Activated CD8-positive, alpha-beta memory T cell treated with anti-CD3 and anti-CD28 coated beads, Interleukin-2, amount 50 U/mL, for 24 hours (primary cell): ENCODE results near the gene TSNAX.

Experiments used
- DNase-seq: peaks from one replicate; pipeline ENCODE4 v3.0.0-alpha.2; 2020; ENCODE audit errors: extremely low read depth

TSNAX gene

DNA sequence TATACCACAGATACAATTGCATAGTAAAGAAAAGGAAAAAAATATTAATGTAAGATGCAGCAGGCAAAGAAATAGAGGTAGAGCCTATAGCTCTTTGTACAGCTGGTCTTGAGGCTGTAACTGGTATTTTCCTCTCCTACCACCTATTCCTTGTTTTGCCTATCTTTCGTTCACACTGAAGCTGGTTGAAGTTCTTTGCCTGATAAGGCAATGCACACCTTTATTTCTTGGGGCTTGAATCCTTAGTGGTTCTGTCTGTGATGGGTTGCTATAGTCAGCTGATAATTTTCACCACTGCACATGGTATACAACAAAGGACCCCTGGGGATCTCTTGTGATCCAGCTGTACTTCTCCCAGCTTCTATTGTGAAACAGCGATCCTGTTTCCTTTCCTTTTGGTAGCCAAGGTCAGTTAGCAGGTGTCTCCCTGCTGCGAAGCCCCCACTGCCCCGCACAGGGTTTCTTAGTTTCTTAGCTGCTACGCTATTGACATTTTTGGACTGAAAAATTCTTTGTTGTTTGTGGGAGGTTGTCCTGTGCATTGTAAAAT is 9.9 kb upstream of the TSNAX start:
- DNase-seq = no peak

DNA sequence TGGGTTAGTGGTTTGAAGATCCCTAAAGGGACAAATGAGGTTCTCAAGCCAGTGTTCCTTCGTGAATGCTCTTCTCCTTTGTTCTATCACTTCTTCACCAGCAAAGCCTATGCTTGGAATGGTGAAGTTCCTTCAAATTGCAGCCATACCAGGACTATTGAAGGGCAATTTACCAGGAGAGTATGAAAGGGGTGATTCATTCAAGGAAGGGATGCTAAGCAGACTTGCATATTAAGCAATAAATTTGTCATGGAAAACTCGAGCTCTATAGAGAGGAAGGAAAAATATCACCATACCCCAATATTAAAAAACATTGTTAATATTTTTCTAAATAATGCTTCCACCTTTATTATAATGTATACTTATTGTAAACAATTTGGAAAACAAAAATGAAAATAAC is 9.3 kb upstream of the TSNAX start:
- no peak for DNase-seq

DNA sequence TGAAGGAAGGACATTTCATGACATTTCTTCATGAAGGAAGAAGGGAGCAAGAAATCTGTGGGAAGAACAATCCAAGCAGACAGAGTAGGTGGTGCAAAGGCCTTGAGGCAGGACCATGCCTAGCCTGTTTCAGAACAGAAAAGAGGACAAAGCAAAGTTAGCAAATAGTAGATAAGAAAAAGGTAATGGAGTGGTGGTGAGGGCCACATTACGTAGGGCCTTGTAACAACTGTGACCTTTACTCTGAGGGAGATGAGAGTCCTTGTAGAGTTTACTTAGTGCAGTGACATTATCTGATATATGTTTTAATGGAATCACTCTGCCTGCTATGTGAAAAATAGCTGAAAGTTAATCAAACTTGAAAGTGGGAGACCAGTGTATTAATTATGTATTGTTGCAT is 6.4 kb upstream of the TSNAX start:
- DNase-seq = no peak

DNA sequence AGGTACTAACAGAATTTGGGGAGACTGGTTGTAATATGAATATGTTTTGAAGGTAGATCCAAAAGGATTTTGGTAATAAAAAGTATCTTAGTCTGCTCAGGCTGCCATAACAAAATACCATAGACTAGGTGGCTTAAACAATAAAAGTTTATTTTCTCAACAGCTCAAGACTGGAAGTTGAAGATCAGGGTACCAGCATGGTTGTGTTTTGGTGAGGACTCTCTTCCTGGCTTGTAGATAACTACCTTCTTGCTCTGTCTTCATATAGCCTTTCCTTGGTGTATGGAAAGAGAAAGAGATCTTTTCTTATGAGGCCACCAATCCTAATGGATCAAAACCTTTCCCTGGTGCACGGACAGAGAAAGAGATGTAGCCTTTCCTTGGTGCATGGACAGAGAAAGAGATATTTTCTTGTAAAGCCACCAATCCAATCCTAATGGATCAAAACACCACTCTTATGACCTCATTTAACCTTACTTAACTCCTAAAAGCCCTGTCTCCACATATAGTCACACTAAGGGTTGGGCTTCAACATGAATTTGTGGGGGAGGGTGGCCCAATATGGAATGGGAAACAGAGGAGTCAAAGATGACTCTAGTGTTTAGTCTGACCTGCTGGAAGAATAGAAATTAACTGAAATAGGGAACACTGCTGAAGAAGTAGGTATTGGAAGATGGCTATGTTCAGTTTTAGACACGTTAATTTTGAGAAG is 5.4 kb upstream of the TSNAX start:
- no peak for DNase-seq

DNA sequence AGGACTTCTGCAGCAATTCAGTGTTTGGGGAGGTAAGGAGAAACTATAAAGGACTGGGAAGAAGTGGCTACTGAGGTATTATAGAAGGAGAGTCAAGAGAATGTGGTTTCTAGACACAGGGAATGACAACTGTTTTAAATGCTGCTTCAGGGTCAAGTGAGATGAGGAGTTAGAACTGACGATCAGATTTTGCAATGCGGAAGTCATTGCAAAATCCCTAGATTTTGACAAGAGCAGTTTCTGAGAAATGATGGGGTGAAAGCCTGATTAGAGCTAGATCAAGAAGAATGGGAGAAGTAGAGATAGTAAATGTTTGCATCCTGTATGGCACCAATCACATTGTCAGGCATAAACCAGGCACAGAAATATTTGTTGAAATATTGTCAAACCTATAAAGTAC is 4.7 kb upstream of the TSNAX start:
- no peak for DNase-seq

DNA sequence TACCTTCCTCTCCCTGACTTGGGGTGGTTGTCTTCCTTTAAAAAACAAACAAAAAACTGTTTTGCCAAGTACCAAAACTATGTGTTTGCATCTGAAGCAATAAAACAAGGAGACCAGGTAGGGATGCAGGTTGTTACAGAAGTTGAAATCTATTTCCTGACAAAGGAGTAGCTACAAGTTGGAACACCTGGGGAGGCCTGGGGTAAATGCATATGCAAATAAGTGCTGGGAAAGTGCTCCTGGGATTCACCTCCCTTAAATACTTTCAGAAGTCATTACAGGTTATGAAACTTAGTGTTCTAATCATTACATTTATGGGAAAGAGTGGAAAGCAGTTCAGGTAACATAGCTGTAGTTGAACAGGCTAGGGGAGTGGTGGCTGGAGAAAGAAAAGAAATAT is 1.9 kb upstream of the TSNAX start:
- no peak for DNase-seq

DNA sequence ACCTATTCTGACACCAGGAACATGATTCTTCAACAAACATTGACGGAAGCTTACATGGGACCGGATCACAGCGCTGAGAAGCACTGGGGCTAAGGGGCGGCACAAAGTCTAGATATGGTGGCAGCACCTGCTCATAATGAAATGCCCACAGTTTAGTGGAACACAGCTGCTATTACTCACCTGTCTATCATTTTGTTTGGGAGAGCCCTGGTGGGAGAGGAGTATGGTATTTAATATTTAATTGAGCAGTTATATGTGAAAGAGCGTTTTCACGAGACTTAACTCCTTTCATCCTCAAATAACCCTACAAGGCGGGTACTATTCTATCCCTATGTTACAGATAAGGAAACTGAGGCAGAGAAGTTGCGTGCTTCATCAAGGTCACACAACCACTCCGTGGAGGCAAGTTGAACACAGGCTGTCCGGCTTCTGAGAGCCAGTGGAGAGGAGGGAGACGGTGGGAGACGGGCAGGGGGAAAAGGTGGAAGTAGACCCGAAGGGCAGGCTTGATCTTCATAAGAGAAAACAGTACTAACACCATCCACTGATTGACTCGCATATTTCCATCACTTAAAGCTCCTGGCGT is 790 bp upstream of the TSNAX start:
- no peak for DNase-seq

DNA sequence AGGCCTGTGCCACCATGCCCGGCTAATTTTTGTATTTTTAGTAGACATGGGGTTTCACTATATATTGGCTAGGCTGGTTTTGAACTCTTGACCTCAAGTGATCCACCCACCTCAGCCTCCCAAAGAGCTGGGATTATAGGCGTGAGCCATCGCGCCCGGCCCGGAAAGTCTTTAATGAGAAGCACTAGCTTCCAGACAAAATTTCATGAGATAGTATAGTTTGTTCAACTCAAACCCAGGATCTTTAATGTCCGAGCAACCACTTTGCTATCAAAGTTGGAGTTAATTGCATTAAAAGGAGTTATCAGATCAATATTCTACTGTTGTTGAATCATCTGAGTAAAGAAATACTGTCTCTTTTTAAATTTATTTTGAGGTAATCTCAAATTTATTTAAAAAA is 4.8 kb downstream of the TSNAX start:
- DNase-seq = no peak

DNA sequence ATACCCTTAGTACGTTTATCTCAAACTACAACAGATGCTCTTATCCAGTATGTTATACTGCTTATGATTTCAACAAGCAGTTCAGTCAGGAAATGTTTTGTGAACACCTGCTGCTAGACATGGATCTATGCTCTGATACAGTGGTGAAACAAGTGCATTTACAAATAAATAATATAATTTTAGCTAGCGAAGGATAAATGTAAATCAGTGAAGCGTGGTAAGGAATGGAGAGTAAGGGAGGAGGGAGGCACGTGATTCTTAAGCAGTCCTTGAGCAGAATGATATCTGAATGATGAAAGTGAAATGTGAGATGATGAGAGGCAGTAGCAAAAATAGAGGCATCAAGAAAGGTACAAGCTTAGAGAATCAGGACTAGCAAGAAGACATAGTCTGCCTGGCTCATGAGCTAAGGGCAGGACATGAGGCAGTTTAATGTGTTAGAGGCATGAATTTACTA is 6.3 kb downstream of the TSNAX start:
- DNase-seq = no peak

DNA sequence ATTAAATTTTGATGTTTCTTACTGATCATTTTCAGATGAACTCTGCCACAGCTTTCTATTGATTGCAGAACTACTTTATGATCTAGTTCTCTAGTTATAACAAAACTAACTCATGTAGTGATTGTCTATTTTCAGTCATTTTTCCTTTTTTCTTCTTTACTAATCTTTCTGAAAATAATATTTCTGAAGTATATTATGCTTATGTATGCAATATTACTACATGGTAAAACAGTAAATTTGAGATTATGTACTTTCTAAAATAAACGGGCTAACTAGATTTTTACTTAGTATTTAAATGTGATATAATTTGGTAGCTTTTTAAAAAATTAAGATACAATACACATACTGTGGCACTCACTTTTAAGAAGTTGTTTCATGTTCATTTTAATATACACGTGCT is 7.6 kb downstream of the TSNAX start:
- DNase-seq = no peak

DNA sequence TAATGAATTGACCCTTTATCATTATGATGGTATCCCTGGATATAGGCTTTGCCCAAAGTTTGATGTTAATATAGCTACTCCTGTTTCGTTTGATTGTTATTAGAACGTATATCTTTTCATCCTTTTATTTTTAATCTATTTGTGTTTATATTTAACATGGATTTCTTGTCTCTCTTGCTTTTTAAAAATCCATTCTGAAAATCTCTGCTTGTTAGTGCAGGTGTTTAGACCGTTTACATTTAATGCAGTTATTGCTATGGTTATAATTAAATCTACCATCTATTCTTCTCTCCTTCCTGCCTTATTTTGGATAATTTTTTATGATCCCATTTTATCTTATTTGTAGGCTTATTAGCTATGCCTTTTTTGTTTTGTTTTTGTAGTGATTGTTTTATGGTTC is 12.4 kb downstream of the TSNAX start:
- no peak for DNase-seq

DNA sequence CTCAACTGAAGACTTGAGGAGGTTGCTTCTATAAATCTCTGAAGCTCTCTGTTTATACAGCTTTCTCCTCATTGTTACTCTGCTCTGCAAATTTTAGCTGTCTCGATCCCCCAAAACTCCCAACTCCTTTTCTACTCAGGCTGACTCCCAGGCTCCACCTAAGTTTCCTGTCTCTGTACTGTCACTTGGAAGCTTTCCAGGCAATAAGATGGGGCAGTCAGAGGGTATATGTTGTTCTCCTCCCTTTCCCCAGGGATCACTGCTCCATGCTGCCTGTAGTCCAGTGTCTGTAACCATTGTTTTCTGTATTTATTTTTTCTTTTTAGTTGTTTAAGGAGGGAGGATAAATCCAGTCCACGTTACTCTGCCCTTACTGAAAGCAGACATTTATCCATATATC is 13.4 kb downstream of the TSNAX start:
- DNase-seq = no peak

DNA sequence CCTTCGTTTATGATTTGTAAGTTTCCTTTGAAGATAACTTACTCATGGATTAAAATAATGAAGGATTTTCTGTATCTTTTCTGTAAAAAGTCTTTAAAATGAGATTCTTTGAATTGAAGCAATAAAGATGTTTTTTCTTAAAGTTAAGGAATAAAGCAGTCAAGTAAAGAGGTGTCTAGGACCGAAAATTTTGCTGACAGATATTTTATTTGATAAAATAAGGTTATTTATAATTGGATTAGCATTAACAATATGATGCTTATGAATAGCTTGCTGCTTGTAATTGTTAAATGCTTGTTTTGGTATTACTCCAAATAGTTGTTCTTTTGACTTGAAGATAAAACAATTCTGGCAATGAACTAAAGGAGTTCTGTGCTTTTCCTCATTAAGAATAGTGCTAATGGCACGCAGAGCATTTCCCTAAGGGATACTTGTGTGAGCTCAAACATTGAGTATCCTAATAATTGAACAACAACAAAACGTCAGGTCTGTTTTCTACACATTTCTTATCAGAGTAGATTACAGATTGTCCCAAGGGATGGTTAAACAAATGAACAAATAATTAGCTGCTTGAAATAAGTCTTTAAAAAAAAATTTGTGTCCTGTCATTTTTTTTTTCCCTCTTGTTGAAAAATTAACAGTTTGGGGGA is 16.6 kb downstream of the TSNAX start:
- DNase-seq = no peak

DNA sequence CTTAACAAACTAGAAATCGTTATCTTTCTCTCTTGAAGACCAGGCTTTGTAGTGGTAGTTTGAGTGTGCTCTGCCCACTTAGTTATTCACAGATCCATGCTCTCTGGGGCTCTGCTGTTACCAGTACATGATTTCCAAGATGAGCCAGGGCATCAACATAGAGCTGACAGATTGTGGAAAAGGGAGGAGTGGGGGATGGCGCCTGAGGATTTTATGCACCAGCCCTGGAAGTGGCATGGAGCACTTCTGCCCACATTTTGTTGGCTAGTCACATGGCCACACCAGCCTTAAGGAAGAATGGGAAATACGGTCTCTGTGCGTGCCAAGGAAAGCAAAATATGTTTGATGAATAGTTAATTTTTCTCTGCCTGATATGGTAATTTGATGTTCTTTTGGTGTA is 18.2 kb downstream of the TSNAX start:
- no peak for DNase-seq

DNA sequence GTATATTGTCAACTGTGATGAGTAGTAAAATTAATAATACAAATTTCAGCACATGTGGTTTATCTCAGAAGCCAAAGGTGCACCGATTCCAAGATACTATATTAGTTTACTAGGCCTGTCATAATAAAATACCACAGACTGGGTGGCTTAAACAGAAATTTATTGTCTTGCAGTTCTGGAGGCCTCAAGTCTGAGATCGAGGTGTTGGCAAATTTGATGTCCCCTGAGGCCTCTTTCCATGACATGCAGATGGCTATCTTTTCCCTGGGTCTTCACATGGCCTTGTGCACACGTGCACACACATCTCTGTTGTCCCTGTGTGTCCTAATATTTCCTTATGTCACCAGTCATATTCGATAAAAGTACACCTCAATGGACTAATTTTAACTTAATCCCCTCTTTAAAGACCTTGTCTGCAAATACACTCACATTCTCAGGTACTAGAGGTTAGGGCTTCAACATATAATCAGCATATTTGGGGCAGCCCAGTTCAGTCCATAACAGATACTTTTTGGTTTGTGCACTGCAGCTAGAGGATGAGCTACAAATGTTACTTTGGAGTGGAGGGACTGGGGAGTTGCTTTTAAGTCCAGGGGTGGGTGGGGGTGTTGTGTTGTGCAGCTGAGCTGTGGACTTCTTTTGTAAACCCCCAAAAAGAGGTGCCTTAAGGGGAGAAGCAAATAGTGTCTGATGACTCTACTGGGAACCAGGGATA is 21.4 kb downstream of the TSNAX start:
- DNase-seq = no peak

DNA sequence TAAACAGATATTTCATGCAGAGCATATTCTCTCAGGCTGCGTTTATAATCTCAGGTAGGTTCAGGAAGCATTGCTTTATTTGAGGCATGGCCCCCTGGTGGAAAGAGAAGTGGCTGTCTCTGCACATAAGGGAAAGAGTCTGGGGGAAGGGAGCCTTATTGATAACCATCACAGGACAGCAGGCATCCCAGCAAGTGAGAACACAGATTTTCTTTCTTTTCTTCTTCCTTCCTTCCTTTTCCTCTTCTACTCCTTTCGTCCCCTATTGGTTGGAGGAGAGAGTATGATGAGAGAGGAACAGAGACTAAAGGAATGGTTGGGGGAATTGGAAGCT is 21.9 kb downstream of the TSNAX start:
- no peak for DNase-seq

DNA sequence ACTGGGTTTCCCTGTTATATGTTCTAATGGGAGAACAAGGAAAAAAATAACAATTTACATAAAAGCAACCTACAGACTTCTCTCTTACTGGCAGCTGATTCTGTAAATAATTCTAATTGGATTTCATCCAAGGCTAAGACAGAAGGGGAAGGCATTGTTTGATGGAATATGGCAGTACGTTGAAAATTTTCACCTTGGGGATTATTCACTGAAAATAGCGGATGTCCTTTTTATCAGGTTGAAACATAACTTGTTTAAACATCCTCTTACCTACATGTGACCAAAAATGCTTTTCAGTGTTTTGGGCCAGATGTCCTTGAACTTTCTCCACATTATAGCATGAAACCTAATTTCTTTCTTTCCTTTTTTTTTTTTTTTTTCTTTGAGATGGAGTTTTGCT is 24.9 kb downstream of the TSNAX start:
- no peak for DNase-seq

DNA sequence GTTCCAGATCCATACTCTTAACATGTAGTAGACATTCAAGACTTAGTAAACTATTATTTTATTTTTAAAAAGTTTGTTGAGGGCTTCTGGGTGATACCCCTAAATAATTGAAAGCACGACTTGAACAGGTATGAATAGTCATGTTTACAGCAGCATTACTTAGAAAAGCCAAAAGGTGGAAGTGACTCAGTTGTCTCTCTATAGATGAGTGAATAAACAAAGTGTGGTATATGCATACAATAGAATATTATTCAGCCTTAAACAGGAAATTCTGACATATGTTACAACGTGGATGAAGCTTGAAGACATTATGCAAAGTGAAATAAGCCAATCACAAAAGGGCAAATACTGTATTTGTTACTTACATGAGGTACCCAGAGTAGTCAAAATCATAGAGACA is 26.5 kb downstream of the TSNAX start:
- DNase-seq = no peak

DNA sequence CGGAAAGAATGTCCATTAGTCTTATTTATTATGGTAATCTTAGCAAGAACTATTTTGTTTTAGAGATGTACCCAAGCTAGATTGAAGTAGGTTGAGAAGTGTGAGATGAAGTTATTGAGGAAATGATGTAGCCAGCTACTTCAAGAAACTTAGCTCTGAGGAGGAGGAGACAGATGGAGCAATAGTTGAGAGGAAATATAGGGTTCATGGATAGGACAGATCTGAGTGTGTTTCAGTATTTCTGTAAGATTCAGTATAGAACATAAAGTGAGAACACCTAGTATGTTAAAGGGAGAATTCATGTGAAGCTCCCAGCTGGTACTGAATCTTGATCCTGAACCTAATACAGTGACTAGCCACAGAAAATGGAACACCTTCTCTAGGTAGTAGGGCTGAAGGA is 28.9 kb downstream of the TSNAX start:
- DNase-seq = no peak

DNA sequence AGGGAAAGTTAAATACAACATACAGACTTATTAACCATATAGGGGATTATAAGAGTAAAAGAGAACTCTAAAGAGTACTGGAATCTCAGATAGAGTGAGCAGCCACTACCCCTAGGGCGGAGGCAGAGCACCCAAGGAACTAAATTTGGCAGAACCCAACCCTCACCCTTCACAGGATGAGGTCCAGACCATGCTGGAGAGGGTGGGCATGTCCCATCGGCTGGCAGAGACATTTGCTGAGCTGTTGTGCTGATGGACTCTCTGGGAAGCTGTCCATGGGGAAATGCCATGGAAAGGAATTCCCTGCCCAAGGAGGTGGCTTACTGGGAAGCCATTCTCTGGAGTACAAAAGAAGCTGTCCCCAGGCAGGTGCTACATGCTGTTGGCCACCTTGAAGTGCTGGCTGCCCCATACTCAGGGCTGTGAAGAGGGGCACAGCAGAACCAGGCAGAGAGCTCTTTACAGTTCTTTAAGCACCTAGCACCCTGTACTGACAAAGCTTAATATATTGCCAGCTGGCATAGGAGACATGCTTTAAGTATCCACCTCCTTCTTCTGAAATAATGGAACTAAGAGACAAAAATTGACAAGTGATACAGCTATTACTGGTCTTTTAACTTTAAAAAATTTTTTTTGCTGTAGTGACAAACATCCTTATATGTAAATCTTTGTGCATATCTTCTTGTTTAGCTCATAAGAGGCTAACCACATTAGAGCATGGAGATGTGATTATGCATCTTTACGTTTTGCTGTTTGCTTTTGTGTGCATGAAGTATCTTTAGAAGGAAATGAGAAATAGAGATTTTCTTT is 29.6 kb downstream of the TSNAX start:
- DNase-seq = no peak

DNA sequence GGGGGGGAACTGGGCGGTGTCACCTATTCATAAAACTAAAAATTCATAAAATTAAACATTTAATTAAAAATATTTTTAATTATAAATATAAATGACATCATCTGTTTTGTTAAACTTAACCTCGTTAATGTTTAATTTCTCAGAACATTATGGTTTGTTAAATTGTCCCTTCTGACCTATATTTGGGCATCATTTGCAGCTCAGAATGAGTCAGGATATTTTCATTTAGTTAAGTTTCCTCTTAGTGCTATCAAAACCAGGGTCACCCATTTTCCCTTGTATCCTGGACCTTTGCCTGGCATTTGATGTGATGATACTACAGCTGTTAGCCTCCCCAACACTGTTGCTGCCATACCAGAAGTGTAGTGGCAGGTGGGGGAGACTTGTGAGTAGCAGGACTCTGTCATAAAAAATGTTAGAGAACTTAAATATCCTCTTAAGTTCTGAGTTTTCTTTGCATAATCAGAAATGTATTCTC is 30.3 kb downstream of the TSNAX start:
- DNase-seq = no peak
